ENCODE data around the gene OR6K3.

Gene OR6K3

GRCh38 chr1:158730453-158730852, 9.9 kb upstream of the OR6K3 start:
- ATAC-seq = no peak
- TF ChIP-seq ESRRG (CRISPR knock-in tag; IDR thresholded peaks at IDR 0.05) (no peak), CSDC2 (CRISPR knock-in tag; IDR thresholded peaks at IDR 0.05) (no peak), GLIS3 (CRISPR knock-in tag; IDR thresholded peaks at IDR 0.05) (no peak), CSRNP3 (CRISPR knock-in tag; IDR thresholded peaks at IDR 0.05) (no peak), ISL1 (CRISPR knock-in tag; IDR thresholded peaks at IDR 0.05) (no peak), PATZ1 (CRISPR knock-in tag; IDR thresholded peaks at IDR 0.05; ENCODE audit: borderline replicate concordance) (no peak), ZFP3 (CRISPR knock-in tag; IDR thresholded peaks at IDR 0.05) (no peak), ZNF565 (CRISPR knock-in tag; conservative IDR thresholded peaks at IDR 0.05; ENCODE audit: low read depth) (no peak), TOX (CRISPR knock-in tag; IDR thresholded peaks at IDR 0.05; ENCODE audit: borderline replicate concordance) (no peak)

- no peak for TF ChIP-seq ZFP30 (CRISPR knock-in tag; IDR thresholded peaks at IDR 0.05)
- no peak for TF ChIP-seq BACH2 (CRISPR knock-in tag; IDR thresholded peaks at IDR 0.05; ENCODE audit: borderline replicate concordance)
- TF ChIP-seq ZFP3 (CRISPR knock-in tag; IDR thresholded peaks at IDR 0.05) = no peak
- no peak for TF ChIP-seq POU6F1 (CRISPR knock-in tag; IDR thresholded peaks at IDR 0.05; ENCODE audit: borderline replicate concordance, low read depth)
- no peak for TF ChIP-seq TCF4 (CRISPR knock-in tag; IDR thresholded peaks at IDR 0.05; ENCODE audit: borderline replicate concordance)
- no peak for TF ChIP-seq ISL1 (CRISPR knock-in tag; IDR thresholded peaks at IDR 0.05)
- TF ChIP-seq CREB5 (CRISPR knock-in tag; IDR thresholded peaks at IDR 0.05; ENCODE audit: low read depth) = no peak
- TF ChIP-seq ZNF565 (CRISPR knock-in tag; conservative IDR thresholded peaks at IDR 0.05; ENCODE audit: low read depth) = no peak
- no peak for TF ChIP-seq TSHZ2 (CRISPR knock-in tag; IDR thresholded peaks at IDR 0.05)
- TF ChIP-seq ESRRG (CRISPR knock-in tag; IDR thresholded peaks at IDR 0.05) = no peak
- no peak for TF ChIP-seq PATZ1 (CRISPR knock-in tag; IDR thresholded peaks at IDR 0.05; ENCODE audit: borderline replicate concordance)
- no peak for TF ChIP-seq ZNF70 (CRISPR knock-in tag; IDR thresholded peaks at IDR 0.05)
- TF ChIP-seq ARNTL (CRISPR knock-in tag; IDR thresholded peaks at IDR 0.05; ENCODE audit: borderline replicate concordance, low read depth) = no peak
- no peak for TF ChIP-seq RARB (CRISPR knock-in tag; IDR thresholded peaks at IDR 0.05)
- TF ChIP-seq SNAI2 (CRISPR knock-in tag; IDR thresholded peaks at IDR 0.05) = no peak
- no peak for ATAC-seq
These were observed 8.1 kb upstream of the OR6K3 start for GRCh38 chr1:158728510-158729225.
